HG03558 (cell line): ENCODE measurements around the gene RPL29.

Experiments used
- ATAC-seq: cut with Tn5 transposase; IDR thresholded peaks from one replicate; pipeline ENCODE4 v1.9.1; 2021; ENCODE audit warnings: moderate number of reproducible peaks; ENCODE audit not compliant: unreplicated experiment; ENCODE audit errors: extremely low read depth

Gene RPL29

DNA sequence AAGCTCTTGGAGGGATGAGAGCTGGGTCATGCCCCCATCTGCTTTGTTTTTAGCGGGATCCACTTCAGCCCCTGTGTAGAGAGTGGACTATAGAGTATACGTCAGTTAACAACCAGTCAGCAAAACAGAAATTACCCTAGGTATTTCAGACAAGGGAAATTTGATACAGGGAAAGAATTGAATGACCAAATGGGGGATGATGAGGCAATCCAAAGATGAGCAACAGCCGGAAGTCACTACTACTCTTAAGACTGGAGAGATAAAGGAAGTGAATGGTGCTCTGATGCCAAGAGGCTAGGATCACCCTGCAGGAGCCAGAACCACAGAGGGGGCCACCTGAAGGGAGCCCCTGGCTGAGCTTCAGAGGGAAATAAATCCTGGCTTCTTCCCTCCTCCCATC, 42.2 kb downstream of the RPL29 start:
- ATAC-seq, result no peak

DNA sequence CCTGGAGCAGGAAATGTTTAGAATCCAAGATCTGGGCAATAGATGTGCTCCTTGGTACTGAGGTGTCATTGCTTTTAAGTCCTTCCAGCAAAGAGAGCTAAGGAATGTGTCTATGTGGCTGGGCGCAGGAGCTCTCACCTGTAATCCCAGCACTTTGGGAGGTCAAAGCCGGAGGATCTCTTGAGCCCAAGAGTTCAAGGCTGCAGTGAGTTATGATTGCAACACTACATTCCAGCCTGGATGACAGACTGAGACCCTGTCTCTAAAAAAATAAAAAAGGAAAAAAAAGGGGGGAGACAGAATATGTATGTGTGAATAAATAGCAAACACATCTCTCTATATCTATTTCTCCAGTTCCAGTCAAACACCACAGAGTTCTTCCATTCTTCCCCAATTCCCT, 44.8 kb downstream of the RPL29 start:
- no peak for ATAC-seq

DNA sequence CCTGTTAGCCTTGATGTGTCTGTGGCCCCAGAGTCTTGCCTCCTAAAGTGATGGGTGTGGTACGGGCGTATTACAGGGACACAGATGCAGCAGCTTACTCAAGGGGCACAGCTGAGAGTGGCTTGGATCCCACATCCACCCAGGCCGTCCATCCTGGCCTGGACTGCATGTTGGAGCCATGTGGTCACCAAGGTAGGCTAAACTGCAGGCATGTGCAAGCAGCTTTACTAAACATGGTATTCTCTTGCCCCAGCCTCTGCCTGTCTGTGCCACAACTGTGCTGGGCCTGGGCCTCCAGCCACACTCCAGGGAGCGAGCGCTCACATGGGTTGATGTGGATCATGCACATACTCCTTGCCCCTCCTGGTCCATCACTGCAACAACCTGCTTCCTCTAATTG, 46.6 kb downstream of the RPL29 start:
- ATAC-seq, result no peak

DNA sequence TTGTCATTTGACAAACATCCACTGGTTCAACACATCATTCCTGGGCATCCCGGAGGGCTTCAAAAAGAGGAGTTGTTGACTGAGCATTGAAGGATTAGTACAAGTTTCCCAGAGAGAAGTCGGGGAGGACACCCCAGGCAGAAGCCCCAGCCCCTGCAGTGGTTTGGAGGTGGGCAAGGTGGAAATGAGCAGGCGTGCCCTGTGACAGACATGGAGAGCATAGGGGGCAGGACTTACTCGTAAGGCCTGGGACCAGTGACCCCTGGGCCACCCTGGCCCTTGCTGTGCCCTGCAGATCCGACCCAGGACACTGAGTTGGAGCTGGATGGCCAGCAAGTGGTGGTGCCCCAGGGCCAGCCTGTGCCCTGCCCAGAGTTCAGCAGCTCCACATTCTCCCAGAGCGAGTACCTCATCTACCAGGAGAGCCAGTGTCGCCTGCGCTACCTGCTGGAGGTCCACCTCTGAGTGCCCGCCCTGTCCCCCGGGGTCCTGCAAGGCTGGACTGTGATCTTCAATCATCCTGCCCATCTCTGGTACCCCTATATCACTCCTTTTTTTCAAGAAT, 47.6 kb downstream of the RPL29 start:
- no peak for ATAC-seq

DNA sequence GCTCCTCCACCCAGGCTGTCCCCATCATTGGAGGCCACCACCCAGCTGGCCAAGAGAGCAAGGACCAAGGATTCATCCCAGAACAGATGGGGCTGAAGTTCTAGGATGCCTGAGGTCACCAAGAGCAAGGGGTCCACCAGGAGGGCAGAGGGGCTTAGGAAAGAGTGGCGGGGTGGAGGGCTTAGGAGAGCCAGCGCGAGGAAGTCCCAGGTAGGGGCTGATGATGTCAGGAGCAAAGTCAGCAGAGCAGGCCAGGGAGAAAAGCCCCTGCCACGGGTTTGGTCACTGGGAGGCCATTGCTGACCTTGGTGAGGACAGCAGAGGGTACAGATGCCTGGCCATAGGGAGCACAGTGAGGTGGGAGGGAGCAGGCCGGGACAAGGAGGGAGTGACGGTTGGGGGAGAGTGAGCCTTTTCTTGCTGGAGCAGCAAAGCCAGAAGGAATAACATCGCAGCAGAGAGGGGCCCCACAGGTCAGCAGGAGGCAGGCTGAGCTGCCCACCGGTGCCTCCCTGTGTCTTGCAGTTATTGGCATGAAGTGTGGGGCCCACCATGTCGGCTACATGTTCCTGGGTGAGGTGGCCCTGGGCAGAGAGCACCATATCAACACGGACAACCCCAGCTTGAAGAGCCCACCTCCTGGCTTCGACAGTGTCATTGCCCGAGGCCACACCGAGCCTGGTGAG, 48.3 kb downstream of the RPL29 start:
- ATAC-seq, result no peak

DNA sequence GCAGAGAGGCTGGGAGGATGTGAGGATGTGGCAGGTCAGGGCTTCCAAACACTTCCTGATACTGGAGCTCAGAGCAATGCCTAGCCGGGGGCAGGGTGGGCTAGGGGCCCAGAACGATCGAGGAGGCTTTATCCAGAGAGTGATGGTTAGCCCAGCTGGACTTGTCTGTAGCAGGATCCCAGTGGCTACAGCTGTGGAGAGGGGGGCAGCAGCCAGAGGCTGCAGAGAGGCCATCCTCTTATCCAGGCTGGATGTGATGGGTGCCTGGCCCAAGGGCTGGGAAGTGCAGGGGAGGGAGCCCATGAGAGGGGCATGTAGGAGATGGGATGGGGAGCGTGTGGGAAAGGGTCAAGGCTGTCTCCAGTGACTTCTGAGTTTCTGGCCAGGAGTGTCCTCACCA, 48.9 kb downstream of the RPL29 start:
- ATAC-seq, result no peak

DNA sequence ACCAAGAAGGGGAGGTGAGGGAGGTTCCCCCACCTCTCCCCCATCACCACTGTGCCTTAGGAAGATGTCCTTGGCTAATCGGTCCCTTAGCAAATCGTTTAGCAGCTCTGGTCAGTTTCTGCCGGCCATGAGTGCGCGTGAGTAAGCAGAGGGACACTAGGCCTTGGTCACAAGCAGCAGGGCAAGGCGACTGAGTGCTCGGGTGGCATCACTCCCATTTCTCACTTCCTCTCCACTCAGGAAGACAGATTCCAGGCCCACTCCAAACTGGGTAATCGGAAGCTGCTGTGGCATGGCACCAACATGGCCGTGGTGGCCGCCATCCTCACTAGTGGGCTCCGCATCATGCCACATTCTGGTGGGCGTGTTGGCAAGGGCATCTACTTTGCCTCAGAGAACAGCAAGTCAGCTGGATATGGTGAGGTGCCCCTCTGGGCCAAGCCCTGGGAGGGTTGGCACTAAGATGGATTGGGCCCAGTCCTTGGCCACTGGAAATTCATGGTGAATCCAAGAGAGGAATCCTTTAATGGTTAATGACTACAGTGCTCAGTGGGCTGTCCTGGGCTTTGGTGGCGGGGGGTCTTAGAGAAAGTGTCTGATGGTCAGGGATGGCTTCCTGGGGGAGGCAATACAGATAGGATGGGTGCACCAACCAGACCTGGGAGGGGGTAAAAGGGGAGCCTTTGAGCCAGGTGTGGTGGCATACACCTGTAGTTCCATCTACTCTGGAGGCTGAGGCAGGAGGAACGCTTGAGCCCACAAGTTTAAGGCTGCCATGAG, 49.6 kb downstream of the RPL29 start:
- ATAC-seq, result no peak

DNA sequence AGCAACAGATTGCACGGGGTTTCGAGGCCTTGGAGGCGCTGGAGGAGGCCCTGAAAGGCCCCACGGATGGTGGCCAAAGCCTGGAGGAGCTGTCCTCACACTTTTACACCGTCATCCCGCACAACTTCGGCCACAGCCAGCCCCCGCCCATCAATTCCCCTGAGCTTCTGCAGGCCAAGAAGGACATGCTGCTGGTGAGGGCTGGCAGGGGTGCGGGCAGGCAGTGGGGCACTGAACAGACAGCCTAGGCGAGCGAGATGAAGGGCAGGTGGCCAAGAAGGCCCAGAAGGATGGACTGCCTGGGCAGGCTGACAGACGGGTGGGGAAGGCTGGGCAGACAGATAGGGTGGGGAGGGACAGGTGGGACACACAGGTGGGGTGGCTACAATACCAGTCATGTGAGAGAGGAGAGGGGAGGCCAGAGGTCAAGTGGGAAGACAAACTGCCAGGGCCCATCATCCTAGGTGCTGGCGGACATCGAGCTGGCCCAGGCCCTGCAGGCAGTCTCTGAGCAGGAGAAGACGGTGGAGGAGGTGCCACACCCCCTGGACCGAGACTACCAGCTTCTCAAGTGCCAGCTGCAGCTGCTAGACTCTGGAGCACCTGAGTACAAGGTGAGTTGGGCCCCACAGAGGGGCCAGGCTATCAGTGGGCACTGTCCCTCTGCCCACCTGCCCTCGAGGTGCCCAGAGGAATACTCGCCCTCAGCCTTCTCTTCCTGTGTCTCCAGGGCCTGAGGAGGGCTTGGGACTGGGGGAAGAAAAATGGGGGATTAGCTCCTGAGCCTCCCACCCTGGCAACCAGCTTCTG, 50.5 kb downstream of the RPL29 start:
- ATAC-seq, result no peak

DNA sequence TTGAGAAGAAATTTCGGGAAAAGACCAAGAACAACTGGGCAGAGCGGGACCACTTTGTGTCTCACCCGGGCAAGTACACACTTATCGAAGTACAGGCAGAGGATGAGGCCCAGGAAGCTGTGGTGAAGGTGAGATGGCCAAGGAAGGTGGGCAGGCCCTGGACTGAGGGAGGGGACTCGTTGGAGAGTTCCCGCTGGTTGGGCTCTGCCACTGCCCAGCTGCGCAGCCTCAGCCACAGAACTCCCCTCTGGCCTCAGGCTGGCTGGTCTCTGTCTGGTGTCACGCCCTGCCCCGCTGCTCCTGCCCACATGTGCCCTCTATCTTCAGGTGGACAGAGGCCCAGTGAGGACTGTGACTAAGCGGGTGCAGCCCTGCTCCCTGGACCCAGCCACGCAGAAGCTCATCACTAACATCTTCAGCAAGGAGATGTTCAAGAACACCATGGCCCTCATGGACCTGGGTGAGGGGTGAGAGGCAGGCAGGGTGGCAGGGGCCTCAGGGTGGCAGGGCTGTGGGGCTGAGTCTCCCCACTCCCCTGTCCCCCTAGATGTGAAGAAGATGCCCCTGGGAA, 51.2 kb downstream of the RPL29 start:
- no peak for ATAC-seq
